ENCODE results near the gene ALKAL2.

- TF ChIP-seq POLR2A (IDR thresholded peaks at IDR 0.05) (no peak), CTCF (IDR thresholded peaks at IDR 0.05) (no peak), EP300 (IDR thresholded peaks at IDR 0.05) (no peak), POLR2AphosphoS5 (IDR thresholded peaks at IDR 0.05) (no peak)
Measured at GRCh38 chr2:249538-250042, 38.3 kb downstream of the ALKAL2 start.

Measured in suprapubic skin (tissue), 4 donors.